Measurements from ENCODE around the gene TEX44.

- TF ChIP-seq CTCF (IDR thresholded peaks at IDR 0.05; ENCODE audit: low read depth, low read length, poor library complexity, severe bottlenecking): no peak
- no peak for TF ChIP-seq EZH2phosphoT487 (IDR thresholded peaks at IDR 0.05; ENCODE audit: borderline replicate concordance, low read length)
Measured at GRCh38 chr2:231627384-231628120, 34.9 kb downstream of the TEX44 start.
